Measurements from ENCODE around the gene DAP. TPM values are rescaled to one million over a fixed set of nuclear protein-coding genes. Genes with fewer than 3 reads are reported as not detected.

Gene DAP
- total and polyA plus RNA-seq, 2 donors (not counting 1 experiment from before 2014, with no cell fraction given) = 56.6 to 158 TPM

DNA sequence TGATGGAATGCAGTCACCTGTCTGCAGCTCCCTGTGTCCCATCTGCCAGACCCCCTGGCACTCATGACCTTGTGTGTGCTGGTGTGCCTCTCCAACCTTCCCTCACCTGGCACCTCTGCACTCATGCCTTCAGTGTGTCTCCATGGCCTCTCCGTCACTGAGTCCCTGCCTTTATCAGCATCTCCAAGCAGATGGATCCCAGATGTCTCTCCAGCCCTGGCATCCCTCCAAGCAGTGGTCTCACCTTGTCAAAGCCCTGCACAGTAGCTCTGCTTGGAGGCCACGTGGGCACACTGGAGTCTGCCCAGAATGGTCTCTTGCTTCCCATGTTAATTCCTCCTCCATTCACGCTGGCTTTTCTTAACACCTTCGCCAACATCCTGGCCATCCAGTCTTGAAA, 84.8 kb downstream of the DAP start:
- Histone ChIP-seq H3K4me3 (replicated peaks in 1 of 4; ENCODE audit: control extremely low read depth in 1 of 4, insufficient read depth in 1 of 4, low read depth in 3 of 4, low read length in 4 of 4) (no peak overlapping the region), H3K4me2 (ENCODE audit: extremely low read depth, insufficient read depth, low read length) (no peak overlapping the region), H3K9ac (ENCODE audit: insufficient read depth, low read length) (no peak overlapping the region), H4K20me1 (ENCODE audit: control insufficient read depth, extremely low read depth, insufficient read depth, low read length) (no peaks in the 10 kb centered on the region), H3K27ac (ENCODE audit: insufficient read depth, low read length) (no peak overlapping the region), H3K79me2 (ENCODE audit: control insufficient read depth, insufficient read depth, low read length) (no peaks in the 10 kb centered on the region), H2AFZ (ENCODE audit: low read length) (no peak overlapping the region), H3K36me3 (ENCODE audit: control insufficient read depth, insufficient read depth, low read length) (peaks cover 11% of the 10 kb centered on the region), H3K9me3 (ENCODE audit: control insufficient read depth, insufficient read depth, low read depth, low read length) (no peaks in the 10 kb centered on the region), H3K27me3 (ENCODE audit: control insufficient read depth, insufficient read depth, low read length) (no peaks in the 10 kb centered on the region), H3K4me1 (ENCODE audit: control insufficient read depth, extremely low read depth, insufficient read depth, low read length) (no peaks in the 10 kb centered on the region)
- DNase-seq (ENCODE audit: low read depth in 2 of 2) = peak in 1 of 2 donors; percentile 9
- TF ChIP-seq, protein P1, sequence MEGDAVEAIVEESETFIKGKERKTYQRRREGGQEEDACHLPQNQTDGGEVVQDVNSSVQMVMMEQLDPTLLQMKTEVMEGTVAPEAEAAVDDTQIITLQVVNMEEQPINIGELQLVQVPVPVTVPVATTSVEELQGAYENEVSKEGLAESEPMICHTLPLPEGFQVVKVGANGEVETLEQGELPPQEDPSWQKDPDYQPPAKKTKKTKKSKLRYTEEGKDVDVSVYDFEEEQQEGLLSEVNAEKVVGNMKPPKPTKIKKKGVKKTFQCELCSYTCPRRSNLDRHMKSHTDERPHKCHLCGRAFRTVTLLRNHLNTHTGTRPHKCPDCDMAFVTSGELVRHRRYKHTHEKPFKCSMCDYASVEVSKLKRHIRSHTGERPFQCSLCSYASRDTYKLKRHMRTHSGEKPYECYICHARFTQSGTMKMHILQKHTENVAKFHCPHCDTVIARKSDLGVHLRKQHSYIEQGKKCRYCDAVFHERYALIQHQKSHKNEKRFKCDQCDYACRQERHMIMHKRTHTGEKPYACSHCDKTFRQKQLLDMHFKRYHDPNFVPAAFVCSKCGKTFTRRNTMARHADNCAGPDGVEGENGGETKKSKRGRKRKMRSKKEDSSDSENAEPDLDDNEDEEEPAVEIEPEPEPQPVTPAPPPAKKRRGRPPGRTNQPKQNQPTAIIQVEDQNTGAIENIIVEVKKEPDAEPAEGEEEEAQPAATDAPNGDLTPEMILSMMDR (conservative IDR thresholded peaks at IDR 0.05 in 1 of 2, IDR thresholded peaks at IDR 0.05 in 1 of 2; ENCODE audit: low read depth in 1 of 2, low read length in 2 of 2) = no peak
- no peak for TF ChIP-seq EZH2 (IDR thresholded peaks at IDR 0.05; ENCODE audit: low read length, missing control alignments)

DNA sequence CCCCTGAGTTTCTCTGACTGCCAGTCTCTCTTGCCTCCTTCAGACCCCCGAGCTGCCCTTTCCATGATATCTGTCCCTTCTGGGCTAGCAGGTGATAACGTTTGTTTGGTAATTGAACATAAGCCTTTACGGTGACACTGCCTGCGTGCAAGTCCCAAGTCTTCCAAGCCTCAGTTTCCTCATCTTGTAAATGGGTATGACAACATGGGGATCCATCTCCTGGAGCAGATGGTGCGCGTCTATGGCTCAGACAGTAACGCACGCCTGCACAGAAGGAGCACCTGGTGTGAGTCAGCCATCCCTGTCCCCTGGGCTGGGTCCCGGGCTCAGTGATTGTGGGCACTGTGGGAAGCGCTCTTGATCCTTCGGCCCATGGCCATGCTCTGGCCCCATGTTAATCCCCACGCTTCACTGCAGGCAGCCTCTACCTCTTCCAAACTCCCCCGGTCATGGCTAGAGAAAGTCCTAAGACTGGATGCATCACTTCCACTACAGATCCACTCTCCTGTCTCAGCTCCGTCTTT, 85.8 kb downstream of the DAP start:
- Histone ChIP-seq H3K27ac (ENCODE audit: insufficient read depth, low read length) (no peak overlapping the region), H2AFZ (ENCODE audit: low read length) (no peak overlapping the region)

DNA sequence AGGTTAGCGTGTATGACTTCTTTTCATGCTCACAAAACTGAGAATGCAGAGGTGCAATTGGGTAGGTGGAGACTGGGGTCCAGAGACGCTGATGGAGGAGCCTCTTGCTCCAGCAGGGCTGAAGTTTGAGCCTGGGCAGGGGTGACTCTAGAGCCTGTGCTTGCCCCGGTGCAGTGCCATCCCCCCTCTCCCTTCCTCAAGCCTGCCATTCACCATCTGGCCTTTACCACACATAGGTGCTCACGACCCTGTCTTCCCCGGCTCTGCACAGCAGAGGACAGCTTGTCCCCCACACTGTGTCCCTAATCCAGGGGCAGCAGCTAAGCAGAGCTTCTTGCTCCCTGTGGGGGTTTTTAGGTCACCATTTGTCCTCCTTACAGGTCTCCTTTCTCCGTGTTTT, 86.5 kb downstream of the DAP start:
- H3K36me3 ChIP-seq (ENCODE audit: control insufficient read depth, insufficient read depth, low read length) = peaks cover 2% of the 10 kb centered on the region
- H3K27me3 ChIP-seq (ENCODE audit: control insufficient read depth, insufficient read depth, low read length) = no peaks in the 10 kb centered on the region
- no peaks in the 10 kb centered on the region for H3K9me3 ChIP-seq (ENCODE audit: control insufficient read depth, insufficient read depth, low read depth, low read length)
- H3K79me2 ChIP-seq (ENCODE audit: control insufficient read depth, insufficient read depth, low read length) = no peaks in the 10 kb centered on the region
- H3K27ac ChIP-seq (ENCODE audit: insufficient read depth, low read length) = no peak overlapping the region
- no peak overlapping the region for H3K4me2 ChIP-seq (ENCODE audit: extremely low read depth, insufficient read depth, low read length)
- H3K9ac ChIP-seq (ENCODE audit: insufficient read depth, low read length) = no peak overlapping the region
- H2AFZ ChIP-seq (ENCODE audit: low read length) = no peak overlapping the region
- DNase-seq (ENCODE audit: low read depth in 2 of 2) = no peak
- no peak overlapping the region for H3K4me3 ChIP-seq (replicated peaks in 1 of 4; ENCODE audit: control extremely low read depth in 1 of 4, insufficient read depth in 1 of 4, low read depth in 3 of 4, low read length in 4 of 4)
- H4K20me1 ChIP-seq (ENCODE audit: control insufficient read depth, extremely low read depth, insufficient read depth, low read length) = no peaks in the 10 kb centered on the region
- H3K4me1 ChIP-seq (ENCODE audit: control insufficient read depth, extremely low read depth, insufficient read depth, low read length) = no peaks in the 10 kb centered on the region
- TF ChIP-seq, protein P1 (conservative IDR thresholded peaks at IDR 0.05 in 1 of 2, IDR thresholded peaks at IDR 0.05 in 1 of 2; ENCODE audit: low read depth in 1 of 2, low read length in 2 of 2) = no peak
- no peak for TF ChIP-seq EZH2 (IDR thresholded peaks at IDR 0.05; ENCODE audit: low read length, missing control alignments)

More for the DNA sequence above, 85.8 kb downstream of the DAP start:
- Histone ChIP-seq H3K4me3 (replicated peaks in 1 of 4; ENCODE audit: control extremely low read depth in 1 of 4, insufficient read depth in 1 of 4, low read depth in 3 of 4, low read length in 4 of 4) (no peak overlapping the region), H3K27me3 (ENCODE audit: control insufficient read depth, insufficient read depth, low read length) (no peaks in the 10 kb centered on the region), H3K79me2 (ENCODE audit: control insufficient read depth, insufficient read depth, low read length) (no peaks in the 10 kb centered on the region), H3K36me3 (ENCODE audit: control insufficient read depth, insufficient read depth, low read length) (peaks cover 9% of the 10 kb centered on the region), H3K9me3 (ENCODE audit: control insufficient read depth, insufficient read depth, low read depth, low read length) (no peaks in the 10 kb centered on the region), H3K4me2 (ENCODE audit: extremely low read depth, insufficient read depth, low read length) (no peak overlapping the region), H4K20me1 (ENCODE audit: control insufficient read depth, extremely low read depth, insufficient read depth, low read length) (no peaks in the 10 kb centered on the region), H3K9ac (ENCODE audit: insufficient read depth, low read length) (no peak overlapping the region), H3K4me1 (ENCODE audit: control insufficient read depth, extremely low read depth, insufficient read depth, low read length) (no peaks in the 10 kb centered on the region)
- TF ChIP-seq, protein P1 (conservative IDR thresholded peaks at IDR 0.05 in 1 of 2, IDR thresholded peaks at IDR 0.05 in 1 of 2; ENCODE audit: low read depth in 1 of 2, low read length in 2 of 2) = no peak
- no peak for TF ChIP-seq EZH2 (IDR thresholded peaks at IDR 0.05; ENCODE audit: low read length, missing control alignments)
- no peak for DNase-seq (ENCODE audit: low read depth in 2 of 2)

Measured in fibroblast of lung (primary cell).